Neural cell (in vitro differentiated cells): Measurements from ENCODE around the gene GPR107. TPM values are rescaled to one million over a fixed set of nuclear protein-coding genes. Genes with fewer than 3 reads are reported as not detected.

Experiments used
- H2AFZ ChIP-seq: fragments of 200-600, 300-800 bp; sonication (generic), shearing (Covaris generic); 2 replicates; pipeline ENCODE4 v1.6.0; 2014; ENCODE audit warnings: low read depth, mild to moderate bottlenecking, antibody characterized with exemption, low read length, moderate library complexity
- H3F3A ChIP-seq: fragments of 200-600 bp; shearing (Covaris generic); 2 replicates; pipeline ENCODE4 v1.6.1; 2016; ENCODE audit warnings: mild to moderate bottlenecking, moderate library complexity, mixed read lengths, antibody characterized with exemption, low read length; ENCODE audit not compliant: insufficient read depth, poor library complexity, severe bottlenecking
- H3K27ac ChIP-seq: fragments of 200-600, 300-800 bp; sonication (generic), shearing (Covaris generic); 2 replicates; pipeline ENCODE4 v1.5.1; 2014; ENCODE audit warnings: mild to moderate bottlenecking, low read length, moderate library complexity
- H3K27me3 ChIP-seq: fragments of 300-800, 200-600 bp; sonication (generic), shearing (Covaris generic); 2 replicates; pipeline ENCODE4 v1.6.0; 2014; ENCODE audit warnings: mild to moderate bottlenecking, low read depth, low read length, moderate library complexity; ENCODE audit not compliant: insufficient read depth
- H3K36me3 ChIP-seq: fragments of 300-800, 200-600 bp; sonication (generic), shearing (Covaris generic); 2 replicates; pipeline ENCODE4 v1.5.1; 2014; ENCODE audit warnings: mild to moderate bottlenecking, antibody characterized with exemption, low read length, moderate library complexity; ENCODE audit not compliant: insufficient read depth
- H3K4me2 ChIP-seq: fragments of 300-800, 200-600 bp; sonication (generic), shearing (Covaris generic); 2 replicates; pipeline ENCODE4 v1.6.0; 2014; ENCODE audit warnings: mild to moderate bottlenecking, low read length
- H3K4me3 ChIP-seq: fragments of 300-800, 200-600 bp; sonication (generic), shearing (Covaris generic); 2 replicates; pipeline ENCODE4 v1.5.1; 2014; ENCODE audit warnings: mild to moderate bottlenecking, low read length, moderate library complexity
- H3K79me2 ChIP-seq: fragments of 200-600 bp; shearing (Covaris generic); replicated peaks from 2 replicates; pipeline ENCODE4 v1.6.0; 2014; ENCODE audit warnings: mild to moderate bottlenecking, low read length, moderate library complexity; ENCODE audit not compliant: insufficient read depth
- H3K9ac ChIP-seq: fragments of 300-800, 200-600 bp; sonication (generic), shearing (Covaris generic); 2 replicates; pipeline ENCODE4 v1.6.1; 2016; ENCODE audit warnings: mild to moderate bottlenecking, low read length, mixed read lengths
- H3K9me2 ChIP-seq: fragments of 200-600 bp; shearing (Covaris generic); 2 replicates; pipeline ENCODE4 v1.6.1; 2016; ENCODE audit warnings: mild to moderate bottlenecking, low read length, mixed read lengths; ENCODE audit not compliant: insufficient read depth
- H3K9me3 ChIP-seq: fragments of 200-600, 300-800 bp; sonication (generic), shearing (Covaris generic); 2 replicates; pipeline ENCODE4 v1.6.1; 2016; ENCODE audit warnings: mild to moderate bottlenecking, mixed run types, low read length, moderate library complexity, mixed read lengths
- H4K20me1 ChIP-seq: fragments of 200-600 bp; shearing (Covaris generic); 2 replicates; pipeline ENCODE4 v1.6.1; 2016; ENCODE audit warnings: mild to moderate bottlenecking, mixed run types; ENCODE audit not compliant: insufficient read depth
- CTCF ChIP-seq: fragments of 450-650 bp; IDR thresholded peaks from 2 replicates; pipeline ENCODE4 v1.5.1; 2014; ENCODE audit warnings: antibody characterized with exemption, mild to moderate bottlenecking, moderate library complexity; ENCODE audit not compliant: poor library complexity, severe bottlenecking
- EP300 ChIP-seq: fragments of 450-650 bp; conservative IDR thresholded peaks from 2 replicates; pipeline ENCODE4 v1.6.1; 2014; ENCODE audit warnings: antibody characterized with exemption, mild to moderate bottlenecking, moderate library complexity; ENCODE audit not compliant: poor library complexity, severe bottlenecking
- EZH2 ChIP-seq: fragments of 200-600, 300-800 bp; shearing (Covaris generic), sonication (generic); IDR thresholded peaks from 2 replicates; pipeline ENCODE4 v1.6.1; 2014; ENCODE audit warnings: antibody characterized with exemption, low read length, borderline replicate concordance, mild to moderate bottlenecking; ENCODE audit not compliant: insufficient read depth, poor library complexity, severe bottlenecking
- MXI1 ChIP-seq: fragments of 450-650 bp; conservative IDR thresholded peaks from 2 replicates; pipeline ENCODE4 v1.6.1; 2014; ENCODE audit warnings: antibody characterized with exemption, mild to moderate bottlenecking; ENCODE audit not compliant: poor library complexity, severe bottlenecking
- POLR2AphosphoS5 ChIP-seq: IDR thresholded peaks from 2 replicates; pipeline ENCODE4 v1.6.1; 2012
- RAD21 ChIP-seq: fragments of 450-650 bp; conservative IDR thresholded peaks from 2 replicates; pipeline ENCODE4 v1.6.1; 2014; ENCODE audit warnings: antibody characterized with exemption, mild to moderate bottlenecking, moderate library complexity
- REST ChIP-seq: IDR thresholded peaks from 2 replicates; pipeline ENCODE4 v1.6.1; 2012; ENCODE audit warnings: borderline replicate concordance
- SMC3 ChIP-seq: fragments of 450-650 bp; conservative IDR thresholded peaks from 2 replicates; pipeline ENCODE4 v1.6.1; 2014; ENCODE audit warnings: antibody characterized with exemption, mild to moderate bottlenecking, moderate library complexity; ENCODE audit not compliant: poor library complexity
- TAF1 ChIP-seq: IDR thresholded peaks from 2 replicates; pipeline ENCODE4 v1.6.1; 2012; ENCODE audit warnings: low read depth
- polyA plus RNA-seq: library from polyadenylated mRNA; depleted of rRNA; stranded (reverse); fragments of >200 nt; gene quantifications from 2 replicates; pipeline ENCODE4 v1.2.3, GENCODE V29; 2014

GPR107 gene
- polyA plus RNA-seq, 1 donor from 2014 or later, result 21.5 TPM

- Histone ChIP-seq H3K9ac (no peak overlapping the region), H3F3A (no peaks in the 10 kb centered on the region), H3K79me2 (no peaks in the 10 kb centered on the region), H3K27ac (no peak overlapping the region), H3K9me3 (no peaks in the 10 kb centered on the region), H2AFZ (no peak overlapping the region), H3K4me3 (no peak overlapping the region), H3K36me3 (no peaks in the 10 kb centered on the region), H4K20me1 (no peaks in the 10 kb centered on the region), H3K27me3 (no peaks in the 10 kb centered on the region), H3K4me2 (no peak overlapping the region), H3K9me2 (no peaks in the 10 kb centered on the region)
- no peak for TF ChIP-seq POLR2AphosphoS5
- TF ChIP-seq EP300, result no peak
- TF ChIP-seq MXI1, result no peak
- TF ChIP-seq SMC3, result no peak
- no peak for TF ChIP-seq CTCF
- no peak for TF ChIP-seq REST
- no peak for TF ChIP-seq TAF1
- no peak for TF ChIP-seq RAD21
- TF ChIP-seq EZH2, result no peak
Measured at GRCh38 chr9:130145658-130146057, 92.0 kb downstream of the GPR107 start.

GRCh38 chr9:130147198-130147597 lies 93.5 kb downstream of the GPR107 start:
- Histone ChIP-seq H2AFZ (no peak overlapping the region), H3K9ac (no peak overlapping the region), H3K27ac (no peak overlapping the region), H3K36me3 (no peaks in the 10 kb centered on the region), H3K4me2 (no peak overlapping the region), H4K20me1 (no peaks in the 10 kb centered on the region), H3F3A (no peaks in the 10 kb centered on the region), H3K79me2 (no peaks in the 10 kb centered on the region), H3K9me3 (no peaks in the 10 kb centered on the region), H3K4me3 (no peak overlapping the region), H3K9me2 (no peaks in the 10 kb centered on the region), H3K27me3 (no peaks in the 10 kb centered on the region)
- no peak for TF ChIP-seq SMC3

GRCh38 chr9:130147910-130148309 lies 94.2 kb downstream of the GPR107 start:
- no peaks in the 10 kb centered on the region for H3K27me3 ChIP-seq

More at GRCh38 chr9:130147910-130148309, 94.2 kb downstream of the GPR107 start:
- H3F3A ChIP-seq, result no peaks in the 10 kb centered on the region
- H3K9me2 ChIP-seq, result no peaks in the 10 kb centered on the region
- no peaks in the 10 kb centered on the region for H3K36me3 ChIP-seq
- no peak overlapping the region for H3K9ac ChIP-seq
- H2AFZ ChIP-seq, result no peak overlapping the region
- H3K27ac ChIP-seq, result no peak overlapping the region
- no peaks in the 10 kb centered on the region for H4K20me1 ChIP-seq
- no peaks in the 10 kb centered on the region for H3K9me3 ChIP-seq
- H3K4me2 ChIP-seq, result no peak overlapping the region
- TF ChIP-seq TAF1 (no peak), REST (no peak), SMC3 (no peak), POLR2AphosphoS5 (no peak), CTCF (no peak), EP300 (no peak), EZH2 (no peak), RAD21 (no peak), MXI1 (no peak)
- H3K4me3 ChIP-seq, result no peak overlapping the region
- no peaks in the 10 kb centered on the region for H3K79me2 ChIP-seq
